HepG2 (cell line): ENCODE measurements around the gene ABCA2. TPM values are rescaled to one million over a fixed set of nuclear protein-coding genes. Genes with fewer than 3 reads are reported as not detected.

ENCODE experiments used
- ATF7-NPFF ChIP-seq: sonication (generic); formaldehyde crosslinking; IDR thresholded peaks from 2 replicates; pipeline ENCODE4 v1.8.1; 2023; ENCODE audit warnings: mild to moderate bottlenecking, low read depth, missing genetic modification reagents, moderate library complexity
- BCL3 ChIP-seq: sonication (generic); formaldehyde crosslinking; IDR thresholded peaks from 2 replicates; pipeline ENCODE4 v1.5.1; 2020; ENCODE audit warnings: mild to moderate bottlenecking, missing genetic modification reagents, moderate library complexity
- CREM ChIP-seq, 2 experiments: sonication (generic) in 1 of 2; formaldehyde crosslinking in 1 of 2; IDR thresholded peaks; 2 replicates each; pipeline versions ENCODE4 v1.4.0 to v1.6.1; 2016 to 2020; ENCODE audit warnings: antibody characterized with exemption in 1 of 2, mild to moderate bottlenecking in 1 of 2, missing genetic modification reagents in 1 of 2
- FOXA3 ChIP-seq: IDR thresholded peaks from 2 replicates; pipeline ENCODE4 v1.6.1; 2016; ENCODE audit warnings: missing genetic modification reagents, missing compliant biosample characterization
- IKZF1 ChIP-seq: fragments of 450-650 bp; IDR thresholded peaks from 2 replicates; pipeline ENCODE4 v1.7.1; 2016
- IRX3 ChIP-seq: sonication (generic); formaldehyde crosslinking; IDR thresholded peaks from 2 replicates; pipeline ENCODE4 v1.8.1; 2023; ENCODE audit warnings: mild to moderate bottlenecking, low read depth, missing genetic modification reagents, borderline replicate concordance
- KDM6A ChIP-seq: IDR thresholded peaks from 2 replicates; pipeline ENCODE4 v1.6.1; 2016; ENCODE audit warnings: low read depth
- KLF6 ChIP-seq: IDR thresholded peaks from 2 replicates; pipeline ENCODE4 v1.8.0; 2016; ENCODE audit warnings: missing biosample characterization, missing genetic modification reagents
- SRY ChIP-seq: sonication (generic); formaldehyde crosslinking; IDR thresholded peaks from 2 replicates; pipeline ENCODE4 v1.8.0; 2022; ENCODE audit warnings: mild to moderate bottlenecking, missing genetic modification reagents
- XBP1 ChIP-seq: sonication (generic); formaldehyde crosslinking; IDR thresholded peaks from 2 replicates; pipeline ENCODE4 v1.5.0; 2020; ENCODE audit warnings: missing genetic modification reagents
- ZBTB20 ChIP-seq: sonication (generic); formaldehyde crosslinking; IDR thresholded peaks from 2 replicates; pipeline ENCODE4 v1.8.1; 2023; ENCODE audit warnings: missing genetic modification reagents, low read depth, mild to moderate bottlenecking, borderline replicate concordance
- ZKSCAN1 ChIP-seq: fragments of 150-350 bp; IDR thresholded peaks from 2 replicates; pipeline ENCODE4 v1.6.1; 2014; ENCODE audit warnings: low read length
- ZNF225 ChIP-seq: sonication (generic); formaldehyde crosslinking; IDR thresholded peaks from 2 replicates; pipeline ENCODE4 v1.4.0; 2020; ENCODE audit warnings: mild to moderate bottlenecking, missing genetic modification reagents
- ZNF230 ChIP-seq: sonication (generic); formaldehyde crosslinking; IDR thresholded peaks from 2 replicates; pipeline ENCODE4 v1.4.0; 2020; ENCODE audit warnings: mild to moderate bottlenecking, missing genetic modification reagents
- ZNF235 ChIP-seq: sonication (generic); formaldehyde crosslinking; IDR thresholded peaks from 2 replicates; pipeline ENCODE4 v1.8.1; 2023; ENCODE audit warnings: mild to moderate bottlenecking, missing genetic modification reagents, borderline replicate concordance
- ZNF350 ChIP-seq: sonication (generic); formaldehyde crosslinking; IDR thresholded peaks from 2 replicates; pipeline ENCODE4 v1.4.0; 2020; ENCODE audit warnings: mild to moderate bottlenecking, low read depth, missing genetic modification reagents, borderline replicate concordance
- ZNF451 ChIP-seq: sonication (generic); formaldehyde crosslinking; IDR thresholded peaks from 2 replicates; pipeline ENCODE4 v1.5.0; 2020; ENCODE audit warnings: mild to moderate bottlenecking, missing genetic modification reagents
- ZNF615 ChIP-seq: sonication (generic); formaldehyde crosslinking; IDR thresholded peaks from 2 replicates; pipeline ENCODE4 v1.5.0; 2020; ENCODE audit warnings: mild to moderate bottlenecking, missing genetic modification reagents, borderline replicate concordance
- ZNF883 ChIP-seq: sonication (generic); formaldehyde crosslinking; IDR thresholded peaks from 2 replicates; pipeline ENCODE4 v1.5.1; 2020; ENCODE audit warnings: mild to moderate bottlenecking, missing genetic modification reagents; ENCODE audit errors: not compliant biosample characterization
- ZSCAN22 ChIP-seq: sonication (generic); formaldehyde crosslinking; IDR thresholded peaks from 2 replicates; pipeline ENCODE4 v1.4.0; 2020; ENCODE audit warnings: mild to moderate bottlenecking, missing genetic modification reagents
- polyA plus RNA-seq, 8 experiments: library from polyadenylated mRNA; depleted of rRNA in 3 of 8; stranded (reverse) in 7 of 8; unstranded in 1 of 8; fragments of >200 nt; fragmentation: Illumina TruSeq in 4 of 8; extraction: Trizol in 4 of 8; gene quantifications; 2 replicates each; pipeline versions ENCODE4 v1.2.1 to v1.2.3, GENCODE V29; 2011 to 2016; ENCODE audit warnings: low read depth in 4 of 8, missing spikeins in 1 of 8, mixed read lengths in 1 of 8; ENCODE audit not compliant: insufficient read depth in 1 of 8
- total RNA-seq, 5 experiments: library from RNA; depleted of rRNA; stranded (reverse); fragments of >200 nt; fragmentation: Illumina TruSeq; extraction: Trizol; gene quantifications; 2 replicates each; pipeline ENCODE4 v1.2.3, GENCODE V29; 2016; ENCODE audit warnings: low read depth in 1 of 5

The ABCA2 gene
- total and polyA plus RNA-seq, 2 of the 13 experiments (the other 11 are each of a cell fraction or from before 2014, with no cell fraction given), result 2.9 to 19.2 TPM

GRCh38 chr9:137054932-137055384 lies 26.9 kb upstream of the ABCA2 start (continued):
- TF ChIP-seq FOXA3 (CRISPR knock-in tag) (0 out of 2 replicates have a peak, but pooled peaks have one; percentile 12), IKZF1 (no peak), ZNF230 (CRISPR knock-in tag) (no peak), IRX3 (CRISPR knock-in tag) (peak; percentile 36; the same call in 1 of the 2 replicates), ATF7-NPFF (CRISPR knock-in tag) (no peak), ZNF883 (CRISPR knock-in tag) (no peak), ZNF615 (no peak), SRY (no peak), ZNF225 (CRISPR knock-in tag) (0 out of 2 replicates have a peak, but pooled peaks have one; percentile 31), ZKSCAN1 (no peak), KLF6 (CRISPR knock-in tag) (no peak), CREM (IDR thresholded peaks at IDR 0.05) (no peak), CREM (CRISPR knock-in tag; IDR thresholded peaks at IDR 0.05) (no peak), XBP1 (CRISPR knock-in tag) (no peak), ZNF350 (no peak), ZBTB20 (CRISPR knock-in tag) (no peak), ZNF451 (CRISPR knock-in tag) (peak; percentile 8; the same call in 1 of the 2 replicates), BCL3 (no peak), KDM6A (CRISPR knock-in tag) (no peak), ZSCAN22 (CRISPR knock-in tag) (no peak), ZNF235 (no peak)
- TF ChIP-seq, all 625 proteins: peak for 93
